ENCODE measurements around the gene GLB1L2.

Gene GLB1L2

DNA sequence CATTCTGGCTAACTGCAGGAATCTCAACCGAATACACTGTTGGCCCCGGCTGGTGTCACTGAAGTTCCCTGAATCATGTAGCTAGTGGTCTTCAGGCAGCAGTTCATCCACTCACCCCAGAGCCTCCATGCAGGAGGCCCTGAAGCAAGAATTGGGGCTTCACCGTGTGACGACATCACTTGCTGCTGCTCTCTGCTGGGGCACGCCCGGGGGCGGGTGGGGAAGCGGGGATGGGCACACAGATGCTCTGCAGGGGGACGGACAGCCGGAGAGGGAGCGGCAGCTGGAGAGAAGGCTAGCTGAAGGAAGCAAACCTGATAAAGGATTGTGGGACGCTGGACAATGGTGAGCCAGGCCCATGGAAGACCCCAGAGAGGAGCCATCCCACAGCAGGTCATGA lies 63.2 kb downstream of the GLB1L2 start:
- no peak overlapping the region for H3K9ac ChIP-seq (ENCODE audit: low read depth, low read length, poor library complexity, severe bottlenecking)
- H3K4me1 ChIP-seq (ENCODE audit: insufficient read depth, low read length, poor library complexity, severe bottlenecking): no peaks in the 10 kb centered on the region
- H3K27me3 ChIP-seq (ENCODE audit: insufficient read depth, low read length, poor library complexity, severe bottlenecking): no peaks in the 10 kb centered on the region
- no peak overlapping the region for H3K4me3 ChIP-seq (ENCODE audit: low read length, poor library complexity, severe bottlenecking)
- no peak overlapping the region for H3K4me2 ChIP-seq (ENCODE audit: low read depth, low read length, poor library complexity, severe bottlenecking)
- TF ChIP-seq, protein P1, sequence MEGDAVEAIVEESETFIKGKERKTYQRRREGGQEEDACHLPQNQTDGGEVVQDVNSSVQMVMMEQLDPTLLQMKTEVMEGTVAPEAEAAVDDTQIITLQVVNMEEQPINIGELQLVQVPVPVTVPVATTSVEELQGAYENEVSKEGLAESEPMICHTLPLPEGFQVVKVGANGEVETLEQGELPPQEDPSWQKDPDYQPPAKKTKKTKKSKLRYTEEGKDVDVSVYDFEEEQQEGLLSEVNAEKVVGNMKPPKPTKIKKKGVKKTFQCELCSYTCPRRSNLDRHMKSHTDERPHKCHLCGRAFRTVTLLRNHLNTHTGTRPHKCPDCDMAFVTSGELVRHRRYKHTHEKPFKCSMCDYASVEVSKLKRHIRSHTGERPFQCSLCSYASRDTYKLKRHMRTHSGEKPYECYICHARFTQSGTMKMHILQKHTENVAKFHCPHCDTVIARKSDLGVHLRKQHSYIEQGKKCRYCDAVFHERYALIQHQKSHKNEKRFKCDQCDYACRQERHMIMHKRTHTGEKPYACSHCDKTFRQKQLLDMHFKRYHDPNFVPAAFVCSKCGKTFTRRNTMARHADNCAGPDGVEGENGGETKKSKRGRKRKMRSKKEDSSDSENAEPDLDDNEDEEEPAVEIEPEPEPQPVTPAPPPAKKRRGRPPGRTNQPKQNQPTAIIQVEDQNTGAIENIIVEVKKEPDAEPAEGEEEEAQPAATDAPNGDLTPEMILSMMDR (conservative IDR thresholded peaks at IDR 0.05; ENCODE audit: low read length): no peak
- no peak for TF ChIP-seq EZH2phosphoT487 (IDR thresholded peaks at IDR 0.05; ENCODE audit: borderline replicate concordance)
- peaks cover 22% of the 10 kb centered on the region; the same call in 1 of the 2 replicates for H3K9me3 ChIP-seq (ENCODE audit: insufficient read depth, low read depth, low read length)
- no peak overlapping the region for H2AFZ ChIP-seq (ENCODE audit: low read length)
- no peaks in the 10 kb centered on the region for H3K9me2 ChIP-seq (replicated peaks; ENCODE audit: low read depth, low read length)
- H3F3A ChIP-seq (ENCODE audit: low read depth): no peaks in the 10 kb centered on the region
- no peaks in the 10 kb centered on the region for H4K20me1 ChIP-seq (ENCODE audit: insufficient read depth, low read length, poor library complexity, severe bottlenecking)
- H3K79me2 ChIP-seq (ENCODE audit: insufficient read depth, low read length): no peaks in the 10 kb centered on the region
- H3K36me3 ChIP-seq (ENCODE audit: insufficient read depth, low read length): no peaks in the 10 kb centered on the region

DNA sequence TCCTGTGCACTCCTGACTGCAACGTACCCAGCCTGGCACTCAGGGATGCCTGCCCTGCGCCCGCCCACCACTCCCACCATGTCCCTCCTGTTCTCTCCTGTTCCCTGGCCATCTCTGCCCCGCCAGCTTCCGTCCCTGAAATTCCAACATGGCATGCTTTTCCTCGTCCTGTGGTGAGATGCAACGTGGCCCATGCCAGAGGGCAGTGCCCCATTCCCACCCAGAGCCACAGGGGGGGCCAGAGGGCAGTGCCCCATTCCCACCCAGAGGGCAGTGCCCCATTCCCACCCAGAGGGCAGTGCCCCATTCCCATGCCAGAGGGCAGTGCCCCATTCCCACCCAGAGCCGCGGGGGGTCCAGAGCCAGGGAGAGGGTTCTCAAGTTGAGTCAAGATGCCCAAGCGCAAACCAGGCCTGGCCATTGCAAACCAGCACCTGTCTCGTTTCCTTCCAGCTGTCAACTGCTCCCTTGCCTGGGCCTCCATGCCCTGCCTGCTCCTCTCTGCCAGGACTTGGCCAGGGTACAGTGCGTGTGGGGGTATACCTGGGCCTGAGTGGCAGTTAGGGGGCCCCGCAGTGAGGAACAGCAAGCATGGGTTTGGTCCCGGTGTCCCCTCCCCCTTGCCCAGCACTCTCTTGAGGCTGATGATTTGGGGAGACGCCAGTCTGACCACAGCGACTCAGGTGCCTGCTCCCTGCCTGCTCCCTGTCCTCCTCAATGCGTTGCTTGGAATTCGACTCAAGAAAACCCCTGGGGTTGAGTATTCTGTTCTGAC lies 65.7 kb downstream of the GLB1L2 start:
- Histone ChIP-seq H4K20me1 (ENCODE audit: insufficient read depth, low read length, poor library complexity, severe bottlenecking) (no peaks in the 10 kb centered on the region), H3K4me1 (ENCODE audit: insufficient read depth, low read length, poor library complexity, severe bottlenecking) (no peaks in the 10 kb centered on the region), H3K9me2 (replicated peaks; ENCODE audit: low read depth, low read length) (no peaks in the 10 kb centered on the region)

DNA sequence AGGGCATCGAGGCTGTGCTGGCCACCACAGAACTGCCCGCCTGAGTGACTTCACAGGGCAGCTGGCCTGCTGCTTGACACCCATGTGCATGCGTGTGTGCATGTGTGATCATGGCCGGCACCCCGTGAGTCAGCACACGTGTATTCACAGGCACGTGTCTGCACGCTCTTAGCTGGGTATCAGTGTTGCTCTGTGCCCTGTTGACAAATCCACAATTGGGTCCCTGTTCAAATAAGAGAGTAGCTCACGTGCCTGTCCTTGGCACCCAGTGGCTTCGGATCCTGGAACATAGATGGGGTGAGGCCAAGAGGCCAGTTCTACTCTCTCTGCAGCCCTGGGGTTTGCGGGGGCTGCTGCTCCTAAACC lies 66.3 kb downstream of the GLB1L2 start:
- no peaks in the 10 kb centered on the region for H3K9me2 ChIP-seq (replicated peaks; ENCODE audit: low read depth, low read length)
- no peaks in the 10 kb centered on the region for H3K27me3 ChIP-seq (ENCODE audit: insufficient read depth, low read length, poor library complexity, severe bottlenecking)
- no peaks in the 10 kb centered on the region for H3K79me2 ChIP-seq (ENCODE audit: insufficient read depth, low read length)
- no peaks in the 10 kb centered on the region for H3F3A ChIP-seq (ENCODE audit: low read depth)
- no peak overlapping the region for H3K4me2 ChIP-seq (ENCODE audit: low read depth, low read length, poor library complexity, severe bottlenecking)
- no peaks in the 10 kb centered on the region for H3K4me1 ChIP-seq (ENCODE audit: insufficient read depth, low read length, poor library complexity, severe bottlenecking)
- TF ChIP-seq EZH2phosphoT487 (IDR thresholded peaks at IDR 0.05; ENCODE audit: borderline replicate concordance): no peak
- TF ChIP-seq, protein P1 (conservative IDR thresholded peaks at IDR 0.05; ENCODE audit: low read length): no peak
- no peaks in the 10 kb centered on the region for H4K20me1 ChIP-seq (ENCODE audit: insufficient read depth, low read length, poor library complexity, severe bottlenecking)
- no peak overlapping the region for H2AFZ ChIP-seq (ENCODE audit: low read length)
- no peaks in the 10 kb centered on the region for H3K36me3 ChIP-seq (ENCODE audit: insufficient read depth, low read length)
- peaks cover 26% of the 10 kb centered on the region; the same call in 1 of the 2 replicates for H3K9me3 ChIP-seq (ENCODE audit: insufficient read depth, low read depth, low read length)
- H3K4me3 ChIP-seq (ENCODE audit: low read length, poor library complexity, severe bottlenecking): no peak overlapping the region
- H3K9ac ChIP-seq (ENCODE audit: low read depth, low read length, poor library complexity, severe bottlenecking): no peak overlapping the region

More for the DNA sequence above, 65.7 kb downstream of the GLB1L2 start:
- no peaks in the 10 kb centered on the region for H3K79me2 ChIP-seq (ENCODE audit: insufficient read depth, low read length)
- peaks cover 31% of the 10 kb centered on the region; the same call in 1 of the 2 replicates for H3K9me3 ChIP-seq (ENCODE audit: insufficient read depth, low read depth, low read length)
- TF ChIP-seq, protein P1 (conservative IDR thresholded peaks at IDR 0.05; ENCODE audit: low read length): no peak
- no peak for TF ChIP-seq EZH2phosphoT487 (IDR thresholded peaks at IDR 0.05; ENCODE audit: borderline replicate concordance)
- H3K4me3 ChIP-seq (ENCODE audit: low read length, poor library complexity, severe bottlenecking): no peak overlapping the region
- no peaks in the 10 kb centered on the region for H3F3A ChIP-seq (ENCODE audit: low read depth)
- H2AFZ ChIP-seq (ENCODE audit: low read length): no peak overlapping the region
- no peaks in the 10 kb centered on the region for H3K27me3 ChIP-seq (ENCODE audit: insufficient read depth, low read length, poor library complexity, severe bottlenecking)
- no peaks in the 10 kb centered on the region for H3K36me3 ChIP-seq (ENCODE audit: insufficient read depth, low read length)
- H3K9ac ChIP-seq (ENCODE audit: low read depth, low read length, poor library complexity, severe bottlenecking): no peak overlapping the region
- H3K4me2 ChIP-seq (ENCODE audit: low read depth, low read length, poor library complexity, severe bottlenecking): no peak overlapping the region
